ENCODE data around the gene C6orf132. TPM values are rescaled to one million over a fixed set of nuclear protein-coding genes. Genes with fewer than 3 reads are reported as not detected.

C6orf132 gene
- total RNA-seq, 1 experiment from 2014 or later = 88.5 TPM

DNA sequence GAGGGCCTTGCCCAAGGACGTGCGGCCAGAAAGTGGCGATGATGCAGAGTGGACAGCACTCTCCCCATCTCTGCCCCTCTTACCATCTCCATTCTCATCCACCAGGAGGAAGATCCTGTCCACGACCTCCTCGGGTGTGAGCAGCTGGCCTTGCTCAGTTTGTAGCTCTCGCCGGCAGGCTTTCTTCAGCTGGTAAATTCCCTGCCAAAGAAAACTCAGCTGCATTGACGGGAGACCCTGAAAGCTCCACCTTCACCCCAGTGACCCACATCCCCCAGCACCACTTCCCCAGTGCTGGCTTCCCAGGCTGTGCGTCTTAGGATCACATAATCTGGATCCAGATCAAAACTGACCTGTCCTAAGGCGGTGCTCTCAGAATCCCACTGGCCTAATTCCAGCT lies 43.2 kb upstream of the C6orf132 start:
- no peaks in the 10 kb centered on the region for H3K36me3 Mint-ChIP-seq (ENCODE audit: insufficient read depth, unreplicated experiment)
- BruUV-seq (replicated peaks) = no TSS peak

DNA sequence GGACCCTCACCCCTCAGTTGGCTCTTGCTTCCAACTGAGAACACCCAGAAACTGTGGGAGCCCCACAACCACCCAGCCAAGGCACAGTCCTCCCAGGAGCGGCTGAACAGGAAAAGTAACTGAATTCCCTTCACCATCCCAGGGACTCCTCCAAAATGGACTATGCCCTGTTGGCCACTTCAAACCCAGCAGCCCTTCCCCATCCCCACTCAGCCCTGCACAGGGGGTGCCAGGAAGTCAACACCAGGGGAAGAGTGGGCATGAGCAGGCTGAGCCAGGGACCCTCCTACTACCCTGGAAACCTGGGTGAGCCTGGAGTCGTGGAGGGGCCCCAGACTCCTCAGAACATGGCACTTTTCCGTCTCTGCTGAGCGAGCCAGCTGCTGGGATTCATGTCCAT lies 42.1 kb upstream of the C6orf132 start:
- Mint-ChIP-seq H3K27me3 (ENCODE audit: unreplicated experiment) (no peaks in the 10 kb centered on the region), H3K4me1 (ENCODE audit: low read depth, unreplicated experiment) (peaks cover 9% of the 10 kb centered on the region), H3K9me3 (ENCODE audit: low read depth, unreplicated experiment) (no peaks in the 10 kb centered on the region), H3K36me3 (ENCODE audit: insufficient read depth, unreplicated experiment) (no peaks in the 10 kb centered on the region), H3K4me3 (ENCODE audit: low read depth, unreplicated experiment) (no peak overlapping the region), H3K27ac (ENCODE audit: unreplicated experiment) (no peak overlapping the region)
- TF ChIP-seq, protein P1, sequence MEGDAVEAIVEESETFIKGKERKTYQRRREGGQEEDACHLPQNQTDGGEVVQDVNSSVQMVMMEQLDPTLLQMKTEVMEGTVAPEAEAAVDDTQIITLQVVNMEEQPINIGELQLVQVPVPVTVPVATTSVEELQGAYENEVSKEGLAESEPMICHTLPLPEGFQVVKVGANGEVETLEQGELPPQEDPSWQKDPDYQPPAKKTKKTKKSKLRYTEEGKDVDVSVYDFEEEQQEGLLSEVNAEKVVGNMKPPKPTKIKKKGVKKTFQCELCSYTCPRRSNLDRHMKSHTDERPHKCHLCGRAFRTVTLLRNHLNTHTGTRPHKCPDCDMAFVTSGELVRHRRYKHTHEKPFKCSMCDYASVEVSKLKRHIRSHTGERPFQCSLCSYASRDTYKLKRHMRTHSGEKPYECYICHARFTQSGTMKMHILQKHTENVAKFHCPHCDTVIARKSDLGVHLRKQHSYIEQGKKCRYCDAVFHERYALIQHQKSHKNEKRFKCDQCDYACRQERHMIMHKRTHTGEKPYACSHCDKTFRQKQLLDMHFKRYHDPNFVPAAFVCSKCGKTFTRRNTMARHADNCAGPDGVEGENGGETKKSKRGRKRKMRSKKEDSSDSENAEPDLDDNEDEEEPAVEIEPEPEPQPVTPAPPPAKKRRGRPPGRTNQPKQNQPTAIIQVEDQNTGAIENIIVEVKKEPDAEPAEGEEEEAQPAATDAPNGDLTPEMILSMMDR (IDR thresholded peaks at IDR 0.05; ENCODE audit: unreplicated experiment) = no peak
- intact Hi-C loops (cut with micrococcal nuclease; ENCODE audit: unreplicated experiment) = no loop called here
- CTCF ChIA-PET = no interaction called here
- no peak for DNase-seq
- no TSS peak for BruUV-seq (replicated peaks)

More for the DNA sequence above, 43.2 kb upstream of the C6orf132 start:
- TF ChIP-seq, protein P1 (IDR thresholded peaks at IDR 0.05; ENCODE audit: unreplicated experiment) = no peak
- peaks cover 2% of the 10 kb centered on the region for H3K4me1 Mint-ChIP-seq (ENCODE audit: low read depth, unreplicated experiment)
- no peak overlapping the region for H3K27ac Mint-ChIP-seq (ENCODE audit: unreplicated experiment)
- intact Hi-C loops (cut with micrococcal nuclease; ENCODE audit: unreplicated experiment) = no loop called here
- H3K9me3 Mint-ChIP-seq (ENCODE audit: low read depth, unreplicated experiment) = no peaks in the 10 kb centered on the region
- CTCF ChIA-PET = interaction anchor here (0.8 kb wide), 1 partner anchor 29 kb away, joined by 5 read pairs; no protein-coding TSS in a partner anchor
- H3K4me3 Mint-ChIP-seq (ENCODE audit: low read depth, unreplicated experiment) = no peak overlapping the region
- DNase-seq = no peak
- H3K27me3 Mint-ChIP-seq (ENCODE audit: unreplicated experiment) = no peaks in the 10 kb centered on the region

DNA sequence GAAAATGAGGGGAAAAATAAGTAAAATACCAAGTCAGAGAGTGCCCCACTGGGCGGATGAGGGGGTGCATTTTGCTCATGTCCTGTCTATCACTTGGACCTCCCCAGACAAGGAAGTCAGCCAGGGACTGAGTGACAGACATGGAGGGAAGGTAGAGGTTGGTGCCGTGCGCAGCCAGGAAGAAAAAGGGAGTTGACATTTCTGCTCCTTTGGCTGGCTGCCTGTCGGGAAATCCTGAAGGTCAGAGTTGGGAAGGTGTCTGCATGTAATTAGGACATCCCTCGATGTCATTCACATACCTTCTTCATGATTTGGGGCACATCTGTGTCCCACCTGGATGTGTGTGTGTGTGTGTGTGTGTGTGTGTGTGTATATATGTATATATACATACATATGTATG lies 39.7 kb upstream of the C6orf132 start:
- Mint-ChIP-seq H3K36me3 (ENCODE audit: insufficient read depth, unreplicated experiment) (no peaks in the 10 kb centered on the region), H3K27me3 (ENCODE audit: unreplicated experiment) (no peaks in the 10 kb centered on the region), H3K27ac (ENCODE audit: unreplicated experiment) (no peak overlapping the region), H3K9me3 (ENCODE audit: low read depth, unreplicated experiment) (no peaks in the 10 kb centered on the region), H3K4me1 (ENCODE audit: low read depth, unreplicated experiment) (peaks cover 9% of the 10 kb centered on the region), H3K4me3 (ENCODE audit: low read depth, unreplicated experiment) (no peak overlapping the region)
- no peak for DNase-seq
- no TSS peak for BruUV-seq (replicated peaks)
- CTCF ChIA-PET = no interaction called here
- intact Hi-C loops (cut with micrococcal nuclease; ENCODE audit: unreplicated experiment) = no loop called here
- TF ChIP-seq, protein P1 (IDR thresholded peaks at IDR 0.05; ENCODE audit: unreplicated experiment) = no peak

DNA sequence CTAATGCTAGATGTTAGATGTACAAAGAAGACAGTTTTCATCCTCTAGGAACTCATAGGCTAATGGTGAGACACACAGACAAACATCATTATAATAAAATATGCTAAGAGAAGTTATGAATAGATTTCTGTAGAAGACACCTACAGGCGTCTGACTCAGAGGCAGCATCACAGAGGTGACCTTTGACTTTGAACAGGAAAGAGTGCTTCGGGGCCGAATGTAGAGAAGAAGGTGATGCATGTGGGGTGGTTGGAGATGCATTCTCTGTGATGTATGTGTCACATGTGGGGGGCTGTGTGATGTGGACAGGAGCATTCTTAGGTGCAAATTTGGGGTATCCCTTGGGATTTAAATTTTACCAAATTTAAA lies 37.5 kb upstream of the C6orf132 start:
- Mint-ChIP-seq H3K27ac (ENCODE audit: unreplicated experiment) (no peak overlapping the region), H3K4me3 (ENCODE audit: low read depth, unreplicated experiment) (no peak overlapping the region), H3K9me3 (ENCODE audit: low read depth, unreplicated experiment) (no peaks in the 10 kb centered on the region), H3K27me3 (ENCODE audit: unreplicated experiment) (no peaks in the 10 kb centered on the region), H3K4me1 (ENCODE audit: low read depth, unreplicated experiment) (peaks cover 9% of the 10 kb centered on the region), H3K36me3 (ENCODE audit: insufficient read depth, unreplicated experiment) (no peaks in the 10 kb centered on the region)
- TF ChIP-seq, protein P1 (IDR thresholded peaks at IDR 0.05; ENCODE audit: unreplicated experiment) = no peak
- BruUV-seq (replicated peaks) = no TSS peak
- CTCF ChIA-PET = no interaction called here
- no peak for DNase-seq
- intact Hi-C loops (cut with micrococcal nuclease; ENCODE audit: unreplicated experiment) = no loop called here
